GM12873 (cell line): Measurements from ENCODE around the gene FIGNL2.

Experiments used
- CTCF ChIP-seq: IDR thresholded peaks from 2 replicates; pipeline ENCODE4 v1.5.1; 2012; ENCODE audit warnings: low read depth, mild to moderate bottlenecking, moderate library complexity, low read length, control low read depth; ENCODE audit not compliant: insufficient read depth; ENCODE audit errors: missing control alignments

Gene FIGNL2

DNA sequence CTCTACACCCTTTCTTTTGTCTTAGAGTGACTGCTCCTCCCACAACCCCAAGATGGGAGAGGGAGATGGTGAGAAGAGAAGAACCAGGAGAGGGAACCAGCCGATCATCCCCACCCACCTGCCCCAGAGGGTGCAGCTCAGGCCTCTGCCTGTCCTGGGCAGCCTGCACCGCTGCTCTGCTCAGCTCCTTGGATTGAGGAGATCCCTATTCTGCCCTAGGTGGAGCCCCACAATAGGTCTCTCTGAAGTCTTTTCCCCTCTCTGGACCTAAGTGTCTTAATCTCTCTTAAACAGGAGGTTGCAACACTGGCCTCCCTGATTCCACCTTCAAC is 41.6 kb upstream of the FIGNL2 start:
- no peak for TF ChIP-seq CTCF

DNA sequence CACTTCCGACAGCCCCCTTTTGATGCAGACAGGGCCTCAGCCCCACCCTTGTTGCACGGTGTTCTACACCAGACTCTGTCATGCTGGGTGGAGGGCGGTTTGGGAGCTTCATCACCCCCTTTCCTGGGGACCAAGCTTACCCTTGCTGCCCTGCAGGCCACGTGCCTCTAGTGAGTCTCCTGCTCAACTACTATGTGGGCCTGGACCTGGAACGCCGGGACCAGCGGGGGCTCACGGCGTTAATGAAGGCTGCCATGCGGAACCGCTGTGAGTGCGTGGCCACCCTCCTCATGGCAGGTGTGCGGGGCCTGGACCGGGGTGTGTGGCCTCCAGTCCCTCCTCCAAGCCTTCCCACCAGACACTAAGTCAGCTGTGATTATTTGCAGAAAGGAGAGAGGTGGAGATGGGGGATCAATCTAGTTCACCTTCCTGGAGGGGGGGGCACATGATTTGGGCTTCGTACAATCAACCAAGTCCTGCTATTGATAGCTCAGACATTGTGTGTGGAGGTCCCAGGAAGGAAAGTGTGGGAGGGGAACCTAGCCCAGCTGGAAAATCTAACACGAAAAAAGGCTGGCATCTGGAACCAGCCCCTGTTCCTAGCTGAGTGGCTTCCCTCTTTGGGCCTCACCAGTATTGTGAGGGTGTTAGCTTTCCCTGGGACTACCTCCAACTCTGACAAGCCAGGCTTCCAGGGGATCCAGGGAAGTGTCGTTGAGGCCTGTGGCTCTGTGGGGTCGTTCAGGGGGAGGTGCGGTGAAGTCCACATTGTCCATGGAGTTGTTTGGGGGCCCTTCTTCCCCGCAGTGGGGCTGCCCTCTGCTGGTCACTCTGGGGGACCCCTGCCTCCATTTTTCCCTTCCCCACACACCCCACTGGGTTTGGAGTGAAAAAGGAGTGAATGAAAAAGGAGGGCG is 41.0 kb upstream of the FIGNL2 start:
- peak; percentile 26 for TF ChIP-seq CTCF

DNA sequence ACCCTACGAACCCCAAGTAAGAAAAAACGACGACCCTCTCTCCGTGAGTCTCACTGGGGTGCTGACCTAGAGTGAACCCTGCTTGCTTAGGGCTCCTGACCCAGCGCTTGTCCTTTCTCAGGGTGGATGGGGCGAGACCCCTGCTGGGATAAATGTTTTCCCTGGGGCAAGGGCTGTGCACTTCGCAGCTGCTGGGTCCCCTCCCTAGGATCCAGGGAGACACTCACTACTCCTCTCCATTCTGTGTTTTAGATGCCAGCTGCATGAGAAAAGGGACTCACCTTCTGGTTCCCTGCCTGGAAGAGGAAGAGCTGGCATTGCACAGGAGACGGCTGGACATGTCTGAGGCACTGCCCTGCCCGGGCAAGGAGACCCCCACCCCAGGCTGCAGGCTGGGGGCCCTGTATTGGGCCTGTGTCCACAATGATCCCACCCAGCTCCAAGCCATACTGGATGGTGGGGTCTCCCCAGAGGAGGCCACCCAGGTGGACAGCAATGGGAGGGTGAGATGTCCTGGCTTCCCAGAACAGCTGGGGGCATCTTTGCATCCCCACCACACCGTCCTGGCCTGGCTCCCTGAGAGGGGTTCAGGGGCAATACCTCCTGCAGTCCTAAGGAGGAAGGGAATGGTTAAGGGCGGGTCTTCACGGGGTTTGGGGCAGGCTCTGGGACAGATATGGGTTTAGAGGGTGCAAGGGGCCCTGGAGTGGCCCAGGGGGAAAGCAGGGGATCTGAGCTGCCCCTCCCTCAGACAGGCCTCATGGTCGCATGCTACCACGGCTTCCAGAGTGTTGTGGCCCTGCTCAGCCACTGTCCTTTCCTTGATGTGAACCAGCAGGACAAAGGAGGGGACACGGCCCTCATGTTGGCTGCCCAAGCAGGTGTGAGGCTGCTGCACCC is 40.0 kb upstream of the FIGNL2 start:
- no peak for TF ChIP-seq CTCF

GRCh38 chr12:51887476-51888315 is 39.2 kb upstream of the FIGNL2 start, which contains the start of gene ANKRD33:
TSS of gene ANKRD33 (plus strand) at chr12:51888103. CDS start at chr12:51888187, 84 bp downstream.
- TF ChIP-seq CTCF = no peak

DNA sequence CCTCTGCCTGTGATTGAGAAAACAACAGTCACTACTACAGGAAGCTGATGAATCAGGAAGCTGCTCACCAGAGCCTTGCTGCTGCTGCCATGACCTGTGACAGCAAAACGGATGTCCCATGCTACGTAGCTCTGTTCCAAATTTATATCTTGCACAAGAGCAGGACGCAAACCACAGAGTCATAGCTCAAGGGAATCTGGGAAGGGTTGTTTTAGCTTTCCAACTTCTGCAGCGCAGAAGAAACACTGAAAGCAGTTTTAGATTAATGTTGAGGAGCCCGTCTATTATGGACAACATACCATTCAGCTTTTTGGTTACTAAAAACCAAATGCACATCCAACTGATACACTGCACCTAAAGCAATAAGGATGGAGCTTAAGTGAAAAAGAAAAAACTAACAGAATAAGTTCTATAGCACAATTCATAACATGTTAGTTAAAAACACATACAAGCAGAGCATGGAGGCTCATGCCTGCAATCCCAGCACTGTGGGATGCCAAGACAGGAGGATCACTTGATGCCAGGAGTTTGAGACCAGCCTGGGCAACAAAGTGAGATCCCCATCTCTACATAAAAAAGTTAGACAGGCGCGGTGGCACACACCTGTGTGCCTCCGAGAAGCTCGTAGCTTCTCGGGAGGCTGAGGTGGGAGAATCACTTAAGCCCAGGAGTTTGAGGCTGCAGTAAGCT is 37.6 kb upstream of the FIGNL2 start:
- no peak for TF ChIP-seq CTCF

GRCh38 chr12:51884676-51885229 is 36.2 kb upstream of the FIGNL2 start:
- no peak for TF ChIP-seq CTCF
